Posterior vena cava (tissue), 2 donors: ENCODE measurements around the gene DNAJC11. TPM values are rescaled to one million over a fixed set of nuclear protein-coding genes. Genes with fewer than 3 reads are reported as not detected.
"Not testable (repeated sequence)": the region's sequence is repeated elsewhere in the genome, so short reads cannot be mapped to it uniquely, and the experiment has no call there.

Experiments
- DNase-seq: peaks from one replicate; pipeline ENCODE4 v3.0.0-alpha.2; 2020; ENCODE audit warnings: low spot score
- intact Hi-C, 2 donors: fragments of 100-400 bp; cut with DNase I; formaldehyde crosslinking; loops; one replicate each; pipeline versions ENCODE4 v1.14.1 to v1.14.2; 2022 to 2023
- long read RNA-seq, 2 donors: library from polyadenylated mRNA; unstranded; transcript quantifications; one replicate each; pipeline ENCODE4 v2.0.0, GENCODE V29; 2020 to 2021
- total RNA-seq, 2 donors: library from RNA; stranded (reverse); fragmentation: NEBNext Ultra II Directional; extraction: Animal tissue kit (Norgen Biotek cat#: 25700); gene quantifications; one replicate each; pipeline ENCODE4 v1.2.1, GENCODE V29; 2021
- donor health status: DM: yes; HTN: yes; CAD: no.
- donor health status: DM: yes; HTN: yes; CAD: no.

The DNAJC11 gene
- total RNA-seq = 10 to 100 TPM; 24.6 TPM
- long read RNA-seq, donor 1, transcript DNAJC11-202 (16 exons, 3,311 nt) = major isoform, 18 of 28 reads
- long read RNA-seq, donor 1, partial matches to known transcripts = 5 of 28 reads
- long read RNA-seq, donor 1, other reads (novel, unspliced or antisense) = 4 of 28 reads
- long read RNA-seq, donor 2, transcript DNAJC11-202 (16 exons, 3,311 nt) = major isoform, 51 of 80 reads
- long read RNA-seq, donor 2, partial matches to known transcripts = 21 of 80 reads
- long read RNA-seq, donor 2, other reads (novel, unspliced or antisense) = 5 of 80 reads

- DNase-seq = peak; percentile 97
- intact Hi-C loops = no loop called here
Measured at GRCh38 chr1:6701437-6702153, at the start of gene DNAJC11. DNAJC11 (minus strand) TSS chr1:6701816; CDS start chr1:6701800, 16 bp downstream.

GRCh38 chr1:6750490-6750889, 48.9 kb upstream of the DNAJC11 start:
- no peak for DNase-seq
- intact Hi-C loops = no loop called here

GRCh38 chr1:6747674-6748073, 46.1 kb upstream of the DNAJC11 start:
- no peak for DNase-seq
- intact Hi-C loops = no loop called here

GRCh38 chr1:6745073-6745472, 43.5 kb upstream of the DNAJC11 start:
- intact Hi-C loops = no loop called here
- peak; percentile 19 for DNase-seq

- intact Hi-C loops = no loop called here
- DNase-seq = peak; percentile 79
Measured at GRCh38 chr1:6743189-6744101, 41.8 kb upstream of the DNAJC11 start.

- DNase-seq = peak; percentile 34
- intact Hi-C loops = not testable (repeated sequence)
Measured at GRCh38 chr1:6742676-6743188, 41.1 kb upstream of the DNAJC11 start.

GRCh38 chr1:6738987-6739676, 37.5 kb upstream of the DNAJC11 start:
- intact Hi-C loops = no loop called here

GRCh38 chr1:6732942-6733341, 31.3 kb upstream of the DNAJC11 start:
- DNase-seq = no peak
- intact Hi-C loops = no loop called here

More at GRCh38 chr1:6738987-6739676, 37.5 kb upstream of the DNAJC11 start:
- peak; percentile 48 for DNase-seq

- intact Hi-C loops = no loop called here
- no peak for DNase-seq
Measured at GRCh38 chr1:6731905-6732304, 30.3 kb upstream of the DNAJC11 start.

GRCh38 chr1:6730880-6731279, 29.3 kb upstream of the DNAJC11 start:
- no peak for DNase-seq
- intact Hi-C loops = no loop called here

GRCh38 chr1:6730473-6730872, 28.9 kb upstream of the DNAJC11 start:
- intact Hi-C loops = no loop called here
- no peak for DNase-seq

- no peak for DNase-seq
- intact Hi-C loops = loop anchor here (10.0 kb wide), 4 partner anchors 167 to 917 kb away; no protein-coding TSS in a partner anchor
Measured at GRCh38 chr1:6727535-6727934, 25.9 kb upstream of the DNAJC11 start.

- intact Hi-C loops = loop anchor here (10.0 kb wide), 4 partner anchors 169 to 919 kb away; no protein-coding TSS in a partner anchor
- no peak for DNase-seq
Measured at GRCh38 chr1:6726253-6726652, 24.6 kb upstream of the DNAJC11 start.

- no peak for DNase-seq
- intact Hi-C loops = loop anchor here (5.0 to 10.0 kb wide), 7 partner anchors 168 to 923 kb away; no protein-coding TSS in a partner anchor
Measured at GRCh38 chr1:6724517-6725141, 23.0 kb upstream of the DNAJC11 start.

GRCh38 chr1:6723621-6724428, 22.2 kb upstream of the DNAJC11 start:
- intact Hi-C loops = loop anchor here (5.0 to 10.0 kb wide), 7 partner anchors 168 to 923 kb away; no protein-coding TSS in a partner anchor

GRCh38 chr1:6711174-6711573, 9.6 kb upstream of the DNAJC11 start:
- no peak for DNase-seq
- intact Hi-C loops = no loop called here

More at GRCh38 chr1:6723621-6724428, 22.2 kb upstream of the DNAJC11 start:
- DNase-seq = no peak

GRCh38 chr1:6704746-6705145, 3.1 kb upstream of the DNAJC11 start:
- intact Hi-C loops = no loop called here
- DNase-seq = no peak
